Measurements from ENCODE around the gene CDCP1.

GRCh38 chr3:45124956-45125355 lies 21.2 kb downstream of the CDCP1 start:
- TF ChIP-seq GATA2 (IDR thresholded peaks at IDR 0.05; ENCODE audit: low read depth, low read length) (no peak), GATA3 (IDR thresholded peaks at IDR 0.05; ENCODE audit: low read depth, low read length) (no peak)

Data from SH-SY5Y (cell line).